Loucy (cell line): ENCODE measurements around the gene TEX10.

Experiments
- CTCF ChIP-seq: fragments of 200-600 bp; sonication (generic); conservative IDR thresholded peaks from 2 replicates; pipeline ENCODE4 v1.5.1; 2014; ENCODE audit warnings: mild to moderate bottlenecking, antibody characterized with exemption, low read length
- EZH2phosphoT487 ChIP-seq: fragments of 200-600 bp; IDR thresholded peaks from 2 replicates; pipeline ENCODE4 v1.6.1; 2018; ENCODE audit warnings: antibody characterized with exemption, mild to moderate bottlenecking, moderate library complexity, borderline replicate concordance

- TF ChIP-seq CTCF (no peak), EZH2phosphoT487 (no peak)
Observed at GRCh38 chr9:100351508-100351907, 1.2 kb downstream of the TEX10 start.
